HG03354 (cell line): ENCODE results near the gene FARP2.
A peak's percentile ranks its signal among the peaks of the same experiment; 100 is the strongest.
"Not testable (repeated sequence)": the region's sequence is repeated elsewhere in the genome, so short reads cannot be mapped to it uniquely, and the experiment has no call there.

Source experiments
- ATAC-seq: cut with Tn5 transposase; IDR thresholded peaks from one replicate; pipeline ENCODE4 v1.9.1; 2021; ENCODE audit warnings: mild to moderate bottlenecking; ENCODE audit not compliant: unreplicated experiment, poor library complexity, severe bottlenecking

The FARP2 gene

DNA sequence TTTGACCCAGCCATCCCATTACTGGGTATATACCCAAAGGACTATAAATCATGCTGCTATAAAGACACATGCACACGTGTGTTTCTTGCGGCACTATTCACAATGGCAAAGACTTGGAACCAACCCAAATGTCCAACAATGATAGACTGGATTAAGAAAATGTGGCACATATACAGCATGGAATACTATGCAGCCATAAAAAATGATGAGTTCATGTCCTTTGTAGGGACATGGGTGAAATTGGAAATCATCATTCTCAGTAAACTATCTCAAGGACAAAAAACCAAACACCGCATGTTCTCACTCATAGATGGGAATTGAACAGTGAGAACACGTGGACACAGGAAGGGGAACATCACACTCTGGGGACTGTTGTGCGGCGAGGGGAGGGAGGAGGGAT, 40.7 kb downstream of the FARP2 start:
- ATAC-seq = not testable (repeated sequence)

DNA sequence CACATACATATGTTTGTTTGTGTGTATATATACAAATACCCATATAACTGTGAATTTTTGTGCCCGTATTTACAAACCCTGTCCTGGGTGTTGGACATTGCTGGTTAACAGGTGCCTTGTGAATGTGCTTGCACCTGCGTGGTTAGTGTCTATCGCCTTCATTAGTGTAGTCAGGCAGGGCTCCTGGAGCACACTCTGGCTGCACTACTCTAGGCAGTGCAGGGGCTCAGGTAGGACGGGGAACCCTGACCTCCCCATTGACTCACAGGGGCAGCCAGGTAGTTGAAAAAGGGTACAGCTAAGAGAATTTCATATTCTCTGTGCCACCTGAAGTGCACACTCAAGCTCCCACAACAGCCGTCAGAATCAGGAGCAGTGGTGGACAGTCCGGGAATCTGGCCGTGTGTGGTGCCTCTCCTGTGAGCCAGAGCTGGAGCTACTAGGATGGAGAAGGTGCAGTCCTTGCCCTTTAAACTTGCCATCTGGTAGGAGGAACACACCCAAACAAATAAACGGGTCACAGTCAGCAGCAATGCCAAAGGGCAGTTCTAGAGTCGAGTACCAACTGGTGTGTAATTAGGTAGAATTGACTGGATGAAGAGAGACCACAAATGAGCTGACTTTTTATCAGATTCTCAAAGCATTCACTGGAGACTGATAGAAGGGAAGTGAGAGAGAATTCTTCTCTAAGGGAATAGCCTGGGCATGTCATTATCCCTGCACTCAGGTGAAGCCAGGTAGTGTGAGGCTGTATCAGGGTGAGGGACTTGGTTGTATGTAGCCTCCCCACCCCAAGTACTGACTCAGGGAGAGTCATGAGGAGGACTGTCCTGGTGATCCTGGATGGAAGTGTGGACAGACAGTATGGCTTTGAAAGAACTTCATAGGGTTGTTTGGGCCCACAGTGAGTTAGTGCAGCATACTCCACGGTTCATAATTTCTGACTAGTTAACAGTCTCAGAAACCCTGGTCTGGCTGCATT, 44.1 kb downstream of the FARP2 start:
- ATAC-seq = no peak

DNA sequence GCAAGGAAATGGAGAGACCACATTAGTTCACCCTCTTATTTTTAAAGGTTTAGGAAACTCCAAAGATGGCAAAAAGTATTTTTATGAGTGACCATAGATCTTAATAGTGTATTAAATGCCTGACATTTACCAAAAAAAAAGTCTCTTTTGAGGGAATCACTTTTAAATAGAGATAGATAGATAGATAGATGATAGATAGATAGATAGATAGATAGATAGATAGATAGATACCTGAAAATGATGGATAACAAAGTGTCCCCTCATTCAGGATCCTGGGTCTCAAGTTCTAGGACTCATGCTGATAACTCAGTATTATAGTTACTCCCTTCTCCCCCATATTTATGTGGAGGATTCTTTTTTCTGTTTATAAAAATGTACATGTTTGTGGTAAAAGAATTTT, 52.8 kb downstream of the FARP2 start:
- ATAC-seq = no peak

DNA sequence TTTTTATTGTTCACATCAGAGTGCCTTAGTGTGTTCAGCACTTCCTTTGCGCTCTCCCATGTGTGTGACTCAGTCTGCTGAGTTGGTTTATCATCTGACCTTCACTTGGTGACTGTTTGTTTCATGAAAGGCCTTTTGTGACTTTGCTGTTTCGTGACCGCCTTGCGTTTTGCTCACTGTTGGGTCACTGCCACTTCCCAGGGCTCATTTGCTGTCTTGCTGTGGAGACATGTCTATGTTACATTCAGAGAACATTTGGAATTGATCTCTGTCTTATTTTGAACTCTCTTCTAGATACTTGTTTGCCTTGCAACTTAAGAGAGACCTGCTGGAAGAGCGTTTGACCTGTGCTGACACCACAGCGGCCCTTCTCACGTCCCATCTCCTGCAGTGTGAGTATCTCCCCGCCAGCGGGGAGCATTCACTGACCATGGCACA, 54.7 kb downstream of the FARP2 start:
- no peak for ATAC-seq

DNA sequence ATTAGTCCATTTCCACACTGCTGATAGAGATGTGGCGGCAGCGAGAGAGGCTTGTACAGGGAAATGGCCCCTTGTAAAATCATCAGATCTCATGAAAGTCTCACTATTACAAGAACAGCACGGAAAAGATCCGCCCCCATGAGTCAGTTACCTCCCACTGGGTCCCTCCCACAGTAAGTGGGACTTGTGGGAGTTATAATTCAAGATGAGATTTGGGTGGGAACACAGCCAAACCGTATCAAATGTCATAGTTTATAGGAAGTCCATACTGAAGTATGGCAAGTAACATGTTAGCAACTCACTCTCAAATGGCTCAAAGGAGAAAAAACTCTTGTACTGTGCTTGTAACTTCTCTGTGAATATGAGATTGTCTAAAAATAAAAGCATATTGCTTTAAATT, 56.1 kb downstream of the FARP2 start:
- no peak for ATAC-seq

DNA sequence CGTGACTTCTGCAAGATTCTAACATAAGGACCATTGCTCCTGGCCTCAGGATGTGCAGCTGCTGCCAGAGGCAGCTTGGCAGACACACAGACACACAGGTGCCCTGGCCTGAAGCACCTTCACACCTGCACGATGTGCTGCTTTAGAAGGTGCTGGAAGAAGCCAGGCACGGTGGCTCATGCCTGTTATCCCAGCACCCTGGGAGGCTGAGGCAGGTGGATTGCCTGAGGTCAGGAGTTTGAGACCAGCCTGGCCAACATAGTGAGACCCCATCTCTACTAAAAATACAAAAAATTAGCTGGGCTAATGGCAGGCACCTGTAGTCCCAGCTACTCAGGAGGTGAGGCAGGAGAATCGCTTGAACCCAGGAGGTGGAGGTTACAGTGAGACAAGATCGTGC, 57.4 kb downstream of the FARP2 start:
- not testable (repeated sequence) for ATAC-seq

DNA sequence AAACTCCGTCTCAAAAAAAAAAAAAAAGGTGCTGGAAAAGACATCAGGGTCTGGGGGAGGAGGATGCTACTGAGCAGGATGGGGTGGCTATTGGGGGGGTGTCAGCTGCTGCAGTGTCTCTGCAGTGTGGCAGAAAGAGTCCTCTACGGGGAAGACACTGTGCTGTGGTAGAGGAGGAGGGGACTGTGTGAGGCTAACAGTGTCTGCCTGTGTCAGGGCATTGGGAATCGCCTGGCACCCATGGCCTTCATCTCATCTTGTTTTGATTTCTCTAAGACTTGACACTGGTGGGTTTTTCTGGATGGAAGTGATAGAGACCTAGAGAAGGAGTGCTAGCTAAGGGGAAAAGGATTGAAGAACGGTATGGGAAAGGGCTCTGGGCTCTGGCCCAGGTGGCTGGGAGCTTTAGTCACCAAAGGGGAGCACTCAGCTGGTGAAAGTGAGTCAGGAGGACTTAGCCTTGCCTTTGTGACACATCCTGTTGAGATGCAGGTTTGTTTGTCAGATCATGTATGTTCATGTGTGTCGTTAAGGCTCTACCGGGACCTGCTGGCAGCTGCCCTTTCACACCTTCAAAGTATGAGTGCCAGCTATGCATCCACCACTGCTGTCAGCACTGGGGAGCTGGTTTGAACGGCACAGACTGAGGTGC, 58.0 kb downstream of the FARP2 start:
- ATAC-seq = no peak

DNA sequence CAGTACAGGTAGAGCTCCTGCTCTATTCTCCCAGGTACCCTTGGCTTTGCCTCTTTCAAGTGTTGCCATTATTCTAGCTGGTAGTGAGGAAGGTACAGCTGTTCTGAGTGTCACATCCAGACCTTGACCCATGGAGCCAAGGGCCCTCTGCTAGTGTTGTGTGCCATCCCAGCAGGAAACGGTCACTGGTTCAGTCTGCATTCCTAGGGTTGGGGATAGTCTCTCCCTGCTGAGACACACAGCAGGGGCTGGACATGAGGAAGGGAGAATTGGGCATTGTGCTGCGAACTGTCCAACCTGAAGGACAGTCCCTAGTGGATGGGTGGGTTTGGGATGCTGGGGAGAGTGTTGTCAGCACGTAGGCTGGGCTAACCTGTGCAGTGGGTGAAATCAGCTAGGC, 59.1 kb downstream of the FARP2 start:
- no peak for ATAC-seq

DNA sequence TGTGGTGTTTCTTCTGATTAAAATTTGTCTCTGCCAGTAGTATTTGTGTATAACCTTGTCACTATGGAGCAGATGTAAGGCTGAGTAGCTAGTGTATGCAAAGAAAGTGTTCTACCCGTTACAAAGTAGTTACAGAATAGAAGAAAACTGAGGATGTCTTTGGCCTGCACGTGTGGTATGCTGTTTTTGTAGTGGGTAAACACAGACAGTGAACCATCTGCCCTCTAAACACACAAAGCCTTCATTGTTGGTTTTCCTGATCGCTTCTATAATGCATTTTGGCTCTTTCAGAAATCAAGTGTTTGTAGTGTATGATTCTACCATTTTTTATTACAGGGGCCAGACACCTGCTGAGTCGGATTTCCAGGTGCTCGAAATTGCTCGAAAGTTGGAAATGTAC, 61.5 kb downstream of the FARP2 start:
- no peak for ATAC-seq

DNA sequence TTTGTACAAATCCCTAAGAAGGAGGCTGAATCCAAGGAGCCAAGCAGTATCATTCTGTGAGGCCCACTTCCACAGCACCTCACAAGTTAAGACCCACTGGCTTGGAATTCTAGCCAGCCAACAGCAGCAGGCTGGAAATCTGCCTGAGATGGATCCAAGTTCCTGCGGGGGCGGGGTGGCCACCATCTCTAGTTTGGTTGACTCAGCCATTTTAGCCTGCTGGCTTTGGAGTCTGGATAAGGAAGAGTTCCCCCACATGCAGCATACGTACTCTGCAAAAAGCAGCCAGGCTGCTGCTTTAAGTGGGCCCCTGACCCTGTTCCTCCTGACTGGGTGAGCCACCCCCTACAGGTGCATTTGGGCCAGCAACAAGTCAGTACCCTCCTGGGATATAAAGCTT, 65.2 kb downstream of the FARP2 start:
- no peak for ATAC-seq

DNA sequence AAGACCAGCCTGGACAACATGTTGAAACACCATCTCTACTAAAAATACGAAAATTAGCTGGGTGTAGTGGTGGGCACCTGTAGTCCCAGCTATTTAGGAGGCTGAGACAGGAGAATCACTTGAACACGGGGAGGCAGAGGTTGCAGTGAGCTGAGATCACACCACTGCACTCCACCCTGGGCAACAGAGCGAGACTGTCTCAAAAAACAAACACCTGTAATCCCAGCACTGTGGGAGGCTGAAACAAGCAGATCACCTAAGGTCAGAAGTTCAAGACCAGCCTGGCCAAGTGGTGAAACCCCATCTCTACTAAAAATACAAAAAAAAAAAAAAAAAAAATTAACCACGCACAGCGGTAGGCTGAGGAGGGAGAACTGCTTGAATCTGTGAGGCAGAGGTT, 65.9 kb downstream of the FARP2 start:
- not testable (repeated sequence) for ATAC-seq

DNA sequence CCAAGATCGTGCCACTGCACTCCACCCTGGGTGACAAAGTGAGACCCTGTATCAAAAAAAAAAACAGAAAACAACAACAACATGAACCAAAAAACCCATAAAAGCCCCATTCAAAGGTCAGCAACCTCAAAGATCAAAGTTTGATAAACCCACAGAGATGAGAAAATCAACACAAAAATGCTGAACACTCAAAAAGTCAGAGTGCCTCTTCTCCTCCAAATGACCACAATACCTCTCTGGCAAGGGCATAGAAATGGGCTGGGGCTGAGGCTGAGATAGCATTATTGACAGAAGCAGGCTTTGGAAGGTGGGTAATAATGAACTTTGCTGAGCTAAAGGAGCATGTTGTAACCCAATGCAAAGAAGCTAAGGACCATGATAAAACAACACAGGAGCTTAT, 66.3 kb downstream of the FARP2 start:
- ATAC-seq = no peak

DNA sequence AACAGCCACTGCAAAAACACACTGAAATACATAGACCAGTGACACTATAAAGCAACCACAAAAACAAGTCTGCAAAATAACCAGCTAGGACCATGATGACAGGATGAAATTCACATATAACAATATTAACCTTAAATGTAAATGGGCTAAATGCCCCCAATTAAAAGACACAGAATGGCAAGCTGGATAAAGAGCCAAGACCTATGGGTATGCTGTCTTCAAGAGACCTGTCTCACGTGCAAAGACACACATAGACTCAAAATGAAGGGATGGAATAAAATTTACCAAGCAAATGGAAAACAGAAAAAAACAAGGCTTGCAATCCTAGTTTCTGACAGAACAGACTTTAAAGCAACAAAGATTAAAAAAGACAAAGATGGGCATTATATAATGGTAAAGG, 67.4 kb downstream of the FARP2 start:
- not testable (repeated sequence) for ATAC-seq

DNA sequence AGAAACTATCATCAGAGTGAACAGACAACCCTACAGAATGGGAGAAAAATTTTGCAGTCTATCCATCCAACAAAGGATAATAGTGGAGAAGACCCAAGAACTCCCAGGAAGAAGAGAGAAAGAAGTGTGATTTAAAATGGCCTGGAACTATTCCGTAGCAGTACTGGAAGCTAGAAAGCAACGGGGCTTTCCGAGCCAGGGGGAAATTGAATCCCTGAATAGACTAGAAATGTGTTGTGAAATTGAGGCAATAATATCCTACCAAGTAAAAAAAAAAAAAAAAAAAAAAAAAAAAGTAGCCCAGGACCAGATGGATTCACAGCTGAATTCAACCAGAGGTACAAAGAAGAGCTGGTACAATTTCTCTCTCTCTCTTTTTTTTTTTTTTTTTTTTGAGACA, 69.3 kb downstream of the FARP2 start:
- no peak for ATAC-seq

DNA sequence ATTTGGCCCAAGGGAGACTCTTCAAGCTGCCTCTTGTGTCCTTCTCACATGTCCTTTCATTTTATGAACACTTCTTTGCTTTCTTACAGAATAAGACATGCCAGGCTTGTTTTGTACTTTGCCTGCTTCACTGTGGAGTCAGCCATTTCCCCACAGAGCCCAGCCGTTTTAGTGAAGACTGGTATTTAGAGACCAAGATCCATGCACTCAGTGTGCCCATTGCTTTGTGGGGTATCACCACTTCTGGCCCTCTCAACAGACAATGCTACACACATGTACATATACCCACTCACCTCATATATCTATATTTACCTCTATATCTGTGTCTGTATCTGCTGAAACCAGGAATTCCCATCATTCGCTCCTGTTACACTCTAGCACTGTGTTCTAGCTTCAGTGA, 74.1 kb downstream of the FARP2 start:
- no peak for ATAC-seq

DNA sequence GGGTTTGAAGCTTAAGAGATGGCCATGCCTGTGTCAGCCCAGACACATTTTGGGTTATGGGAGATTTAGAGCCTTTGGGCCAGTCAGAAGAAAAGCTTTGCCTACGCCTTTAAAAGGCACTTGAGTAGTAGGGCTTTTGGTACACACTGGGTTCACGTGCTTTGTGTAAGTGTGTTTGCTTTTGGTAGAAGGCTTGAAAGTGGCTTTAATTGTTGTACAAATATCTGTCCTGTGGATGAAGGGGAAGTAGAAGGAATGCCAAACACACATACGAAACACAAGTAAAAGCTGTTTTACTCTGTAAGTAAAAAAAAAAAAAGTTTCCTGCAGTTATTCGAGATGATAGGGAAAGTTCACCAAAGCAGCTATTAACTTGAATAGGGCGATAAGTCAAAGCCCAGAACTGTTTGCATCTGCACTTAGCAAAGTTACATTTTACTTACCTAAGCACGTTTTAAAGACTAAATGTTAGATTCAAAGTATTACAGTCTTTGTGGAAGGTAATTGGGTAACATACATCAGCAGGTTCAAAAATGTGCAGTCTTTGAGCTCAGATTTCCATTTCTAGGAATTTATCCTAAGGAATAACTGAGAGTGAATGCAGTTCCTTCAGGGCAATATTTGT, 76.9 kb downstream of the FARP2 start:
- ATAC-seq = no peak

DNA sequence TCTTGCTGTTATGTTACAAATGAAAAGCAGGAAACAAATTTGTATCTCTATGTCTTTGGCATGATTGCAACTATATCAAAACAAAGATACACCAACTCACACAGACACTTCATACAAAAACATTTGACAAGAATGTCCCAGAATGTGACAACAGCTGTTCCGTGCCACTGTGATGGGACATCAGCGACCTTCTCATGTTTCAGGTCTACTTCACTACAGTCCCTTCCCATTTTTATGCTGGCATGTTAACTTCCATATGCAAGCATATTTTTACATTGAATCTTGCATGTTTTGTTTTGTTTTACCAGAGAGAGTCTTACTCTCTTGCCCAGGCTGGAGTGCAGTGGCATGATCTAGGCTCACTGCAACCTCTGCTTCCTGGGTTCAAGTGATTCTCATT, 81.1 kb downstream of the FARP2 start:
- no peak for ATAC-seq

DNA sequence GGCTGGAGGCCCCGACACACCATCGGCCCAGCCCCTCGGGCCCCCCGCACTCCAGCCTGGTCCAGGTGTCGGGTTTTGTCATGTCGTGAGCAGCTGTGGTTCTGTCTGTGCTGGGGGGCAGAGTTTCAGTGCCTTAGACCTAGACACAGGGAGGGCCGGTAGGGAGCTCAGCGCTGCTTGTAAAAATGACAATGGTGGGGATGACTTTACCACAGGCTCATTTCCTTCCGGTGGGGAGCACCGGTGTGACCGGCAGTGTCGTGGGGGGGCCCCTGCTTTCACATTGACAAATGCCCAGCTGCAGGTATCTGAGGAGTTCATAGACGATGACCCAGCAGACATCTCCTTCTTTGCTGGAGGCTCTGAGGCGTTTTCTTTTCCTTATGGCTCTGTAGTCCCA, 85.4 kb downstream of the FARP2 start:
- no peak for ATAC-seq

DNA sequence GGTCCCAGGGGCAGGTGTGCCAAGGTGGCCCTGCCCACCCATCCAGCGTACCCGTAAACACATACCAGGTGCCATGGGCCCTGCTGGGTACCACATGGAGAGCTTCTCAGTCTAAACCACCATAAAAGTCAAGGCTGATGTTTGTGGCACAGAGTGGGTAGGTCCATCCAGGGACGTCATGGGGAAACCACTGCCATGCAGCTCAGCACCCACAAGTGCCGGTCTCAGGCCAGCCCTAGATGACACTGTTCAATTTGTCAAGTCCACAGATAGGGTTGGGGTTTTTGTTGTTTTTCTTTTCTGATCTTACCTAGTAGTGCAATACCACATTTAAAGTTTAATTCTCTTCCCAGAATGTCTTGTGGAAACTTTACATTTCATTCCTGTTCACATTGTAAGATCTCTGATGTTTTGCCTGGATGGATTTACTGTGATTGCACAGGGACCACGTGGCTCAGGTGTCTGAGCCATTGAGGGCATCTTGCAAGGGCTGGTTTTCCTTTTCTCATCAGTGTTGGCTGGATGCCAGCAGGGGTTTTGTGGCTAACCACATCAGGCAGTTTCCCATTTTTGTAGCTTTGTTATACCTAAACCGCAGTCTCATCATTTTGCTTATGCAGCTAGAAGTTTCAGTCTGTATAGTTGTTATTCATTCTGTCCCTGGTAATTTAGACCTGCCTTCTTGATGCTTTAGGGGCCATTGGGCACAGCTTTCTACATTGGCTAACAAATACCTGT, 87.6 kb downstream of the FARP2 start:
- no peak for ATAC-seq

DNA sequence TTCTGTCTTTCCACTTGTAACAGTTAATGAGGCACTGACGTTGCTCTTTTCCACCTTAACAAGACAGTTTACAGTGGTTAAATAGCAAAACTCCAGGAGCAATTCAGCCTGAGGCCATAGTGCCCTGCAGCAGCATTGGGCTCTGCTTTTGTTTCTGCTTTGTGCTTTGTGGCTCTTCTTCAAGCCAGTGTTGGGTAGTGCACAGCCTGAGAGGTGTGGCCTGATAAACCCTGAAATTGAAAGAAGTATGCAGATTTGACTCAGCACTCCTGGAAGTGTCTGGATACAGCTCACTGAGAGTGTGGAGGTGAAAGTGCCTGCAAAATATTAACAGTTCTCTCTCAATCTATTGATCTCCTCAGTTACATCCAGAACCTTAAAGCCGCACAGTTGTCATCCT, 89.3 kb downstream of the FARP2 start:
- ATAC-seq = peak; percentile 62
